Measurements from ENCODE around the gene RIC3.

DNA sequence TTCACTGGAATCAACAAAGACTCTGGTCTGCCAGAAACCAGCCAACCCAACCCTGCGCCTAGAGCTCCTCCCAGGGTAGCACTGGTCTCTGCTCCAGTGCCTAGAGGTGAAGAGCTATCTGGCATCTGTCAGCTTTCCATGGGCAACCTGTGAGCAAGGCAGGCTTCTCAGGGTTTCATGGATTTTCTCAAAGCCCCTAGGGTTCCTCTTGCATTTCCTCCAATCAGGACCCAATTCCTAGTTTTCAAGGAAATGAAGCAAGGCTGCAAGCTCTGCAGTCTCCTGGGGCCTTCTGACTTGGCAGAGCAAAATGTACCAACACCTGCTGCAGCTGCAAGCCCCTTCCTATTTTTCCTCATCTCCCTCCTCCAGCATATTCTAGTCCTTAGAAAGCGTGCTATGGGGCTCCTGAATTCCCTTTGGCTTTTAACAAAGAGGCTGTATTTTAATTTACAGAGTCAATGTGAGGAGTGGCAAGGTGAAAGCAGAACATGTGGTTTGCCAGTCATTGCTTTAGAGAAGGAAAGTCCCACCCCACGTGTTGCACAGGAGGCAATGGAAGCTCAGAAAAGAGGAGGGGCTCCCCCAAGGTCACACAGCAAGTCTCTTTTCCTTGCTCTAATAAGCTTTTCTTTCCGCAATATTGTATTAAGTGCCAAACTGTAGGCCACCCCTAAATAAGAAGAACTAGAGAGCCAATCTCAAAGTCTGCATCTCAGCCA is 33.0 kb upstream of the RIC3 start:
- TF ChIP-seq, protein P1, sequence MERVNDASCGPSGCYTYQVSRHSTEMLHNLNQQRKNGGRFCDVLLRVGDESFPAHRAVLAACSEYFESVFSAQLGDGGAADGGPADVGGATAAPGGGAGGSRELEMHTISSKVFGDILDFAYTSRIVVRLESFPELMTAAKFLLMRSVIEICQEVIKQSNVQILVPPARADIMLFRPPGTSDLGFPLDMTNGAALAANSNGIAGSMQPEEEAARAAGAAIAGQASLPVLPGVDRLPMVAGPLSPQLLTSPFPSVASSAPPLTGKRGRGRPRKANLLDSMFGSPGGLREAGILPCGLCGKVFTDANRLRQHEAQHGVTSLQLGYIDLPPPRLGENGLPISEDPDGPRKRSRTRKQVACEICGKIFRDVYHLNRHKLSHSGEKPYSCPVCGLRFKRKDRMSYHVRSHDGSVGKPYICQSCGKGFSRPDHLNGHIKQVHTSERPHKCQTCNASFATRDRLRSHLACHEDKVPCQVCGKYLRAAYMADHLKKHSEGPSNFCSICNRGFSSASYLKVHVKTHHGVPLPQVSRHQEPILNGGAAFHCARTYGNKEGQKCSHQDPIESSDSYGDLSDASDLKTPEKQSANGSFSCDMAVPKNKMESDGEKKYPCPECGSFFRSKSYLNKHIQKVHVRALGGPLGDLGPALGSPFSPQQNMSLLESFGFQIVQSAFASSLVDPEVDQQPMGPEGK (CRISPR knock-in tag; IDR thresholded peaks at IDR 0.05; ENCODE audit: borderline replicate concordance): no peak
- TF ChIP-seq, protein P2, sequence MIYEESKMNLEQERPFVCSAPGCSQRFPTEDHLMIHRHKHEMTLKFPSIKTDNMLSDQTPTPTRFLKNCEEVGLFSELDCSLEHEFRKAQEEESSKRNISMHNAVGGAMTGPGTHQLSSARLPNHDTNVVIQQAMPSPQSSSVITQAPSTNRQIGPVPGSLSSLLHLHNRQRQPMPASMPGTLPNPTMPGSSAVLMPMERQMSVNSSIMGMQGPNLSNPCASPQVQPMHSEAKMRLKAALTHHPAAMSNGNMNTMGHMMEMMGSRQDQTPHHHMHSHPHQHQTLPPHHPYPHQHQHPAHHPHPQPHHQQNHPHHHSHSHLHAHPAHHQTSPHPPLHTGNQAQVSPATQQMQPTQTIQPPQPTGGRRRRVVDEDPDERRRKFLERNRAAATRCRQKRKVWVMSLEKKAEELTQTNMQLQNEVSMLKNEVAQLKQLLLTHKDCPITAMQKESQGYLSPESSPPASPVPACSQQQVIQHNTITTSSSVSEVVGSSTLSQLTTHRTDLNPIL (CRISPR knock-in tag; IDR thresholded peaks at IDR 0.05; ENCODE audit: low read depth): no peak
